GM10847 (cell line): ENCODE measurements around the gene SLC9A8.

Source experiments
- POLR2A ChIP-seq: IDR thresholded peaks from 2 replicates; pipeline ENCODE4 v1.6.1; 2011; ENCODE audit not compliant: insufficient read length; ENCODE audit errors: extremely low read depth

Gene SLC9A8

DNA sequence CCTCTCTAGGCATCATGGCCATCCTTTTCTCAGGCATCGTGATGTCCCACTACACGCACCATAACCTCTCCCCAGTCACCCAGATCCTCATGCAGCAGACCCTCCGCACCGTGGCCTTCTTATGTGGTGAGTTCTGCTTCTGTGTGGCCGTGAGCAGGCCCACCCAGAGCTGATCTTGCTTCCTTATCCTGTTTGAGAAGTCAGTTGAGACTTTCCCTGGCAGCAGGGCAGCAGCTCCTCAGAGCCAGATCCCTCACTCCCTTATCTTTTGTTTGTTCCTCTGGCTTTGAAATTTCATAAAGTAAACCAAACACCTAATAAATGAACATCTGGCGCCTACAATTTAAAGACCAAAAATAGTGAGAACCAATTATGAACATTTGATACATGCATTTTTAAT, 62.1 kb downstream of the SLC9A8 start:
- TF ChIP-seq POLR2A: no peak

DNA sequence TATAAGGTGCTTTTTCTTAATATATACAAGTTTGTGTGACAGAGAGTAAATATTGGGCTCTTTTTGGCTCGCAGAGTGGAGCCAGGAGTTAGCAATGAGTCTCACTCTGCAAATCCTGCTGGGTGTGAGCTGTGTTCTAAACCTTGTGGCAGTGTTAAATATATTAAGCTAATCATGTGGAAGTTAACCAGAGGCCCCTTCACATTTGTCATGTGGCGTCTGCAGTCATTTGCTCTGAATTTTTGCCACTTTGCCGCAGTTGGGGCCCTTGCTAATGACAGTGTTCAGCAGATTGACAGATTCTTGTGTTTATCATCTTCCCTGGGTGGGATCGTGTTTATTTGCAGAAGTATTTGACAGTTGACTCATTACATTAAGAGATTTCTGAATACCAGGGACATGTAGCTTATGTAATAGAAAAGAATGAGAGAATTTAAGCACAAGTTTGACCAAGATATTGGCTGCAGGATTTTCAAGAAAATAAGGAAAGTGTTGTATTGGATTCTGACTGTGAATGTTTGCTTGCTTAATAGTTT, 64.8 kb downstream of the SLC9A8 start:
- TF ChIP-seq POLR2A: no peak

DNA sequence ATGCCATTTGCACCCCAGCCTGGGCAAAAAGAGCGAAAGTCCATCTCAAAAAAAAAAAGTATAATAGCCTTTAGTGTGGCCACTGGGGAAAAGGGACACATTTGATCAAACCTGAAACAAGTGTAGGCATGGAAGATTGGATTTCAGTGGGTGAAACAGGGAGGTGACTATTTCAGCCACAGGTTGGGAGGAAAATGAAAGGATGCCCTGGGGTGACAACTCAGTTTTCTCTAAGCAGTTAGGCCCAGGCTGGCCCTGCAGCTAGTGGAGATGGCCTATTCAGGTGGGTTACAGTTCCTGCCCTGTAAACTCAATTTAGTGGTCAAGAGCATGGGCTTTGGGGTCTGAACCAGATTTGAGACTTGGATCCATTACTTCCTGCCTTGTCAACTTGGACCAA, 66.3 kb downstream of the SLC9A8 start:
- TF ChIP-seq POLR2A: no peak

DNA sequence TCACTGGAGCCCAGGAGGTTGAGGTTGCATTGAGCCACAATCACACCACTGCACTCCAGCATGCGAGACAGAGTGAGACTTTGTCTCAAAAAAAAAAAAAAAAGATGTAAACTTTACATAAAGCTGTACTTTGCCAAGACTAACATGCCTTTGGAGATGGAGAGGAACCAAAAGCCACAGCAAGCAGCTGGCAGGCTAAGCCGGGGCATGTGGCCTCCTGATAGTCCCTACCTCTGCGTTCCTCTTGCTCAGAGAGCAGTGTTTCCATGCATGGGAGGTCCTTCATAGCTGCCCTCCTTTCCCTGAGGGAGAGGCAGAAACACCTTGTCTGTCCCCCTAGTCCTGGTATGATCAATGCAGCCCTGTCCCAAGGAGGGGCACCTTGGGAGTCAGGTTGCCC, 67.5 kb downstream of the SLC9A8 start:
- no peak for TF ChIP-seq POLR2A

DNA sequence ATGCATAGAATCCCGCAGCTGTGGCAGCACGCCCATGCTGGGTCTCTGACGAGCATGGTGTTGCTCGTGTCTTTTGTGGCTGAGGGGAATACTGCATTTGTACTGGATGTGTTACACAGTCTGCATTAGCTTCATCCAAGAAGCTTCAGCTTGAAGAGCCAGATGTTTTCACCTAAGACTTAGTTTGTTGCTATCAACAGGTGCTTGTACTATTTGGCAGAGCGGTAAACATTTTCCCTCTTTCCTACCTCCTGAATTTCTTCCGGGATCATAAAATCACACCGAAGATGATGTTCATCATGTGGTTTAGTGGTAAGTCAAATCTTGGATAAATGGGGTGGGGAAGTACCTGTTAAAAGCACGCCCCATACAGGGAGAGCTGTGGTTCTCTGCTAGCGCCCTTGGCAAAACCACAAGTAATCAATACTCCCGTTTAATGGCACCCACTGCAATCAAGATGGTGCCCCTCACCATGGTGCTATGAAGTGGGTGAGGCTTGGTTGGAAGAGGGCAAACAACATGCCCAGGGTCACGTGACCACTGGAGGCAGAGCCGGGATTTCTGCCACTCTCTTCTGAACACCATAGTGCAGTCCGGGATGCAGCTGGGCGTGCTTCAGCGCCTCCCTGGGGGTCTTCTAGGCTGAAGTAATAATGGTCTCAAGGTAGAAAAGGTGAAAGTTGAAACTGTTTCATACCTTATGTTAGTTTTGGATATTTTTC, 68.3 kb downstream of the SLC9A8 start:
- no peak for TF ChIP-seq POLR2A

DNA sequence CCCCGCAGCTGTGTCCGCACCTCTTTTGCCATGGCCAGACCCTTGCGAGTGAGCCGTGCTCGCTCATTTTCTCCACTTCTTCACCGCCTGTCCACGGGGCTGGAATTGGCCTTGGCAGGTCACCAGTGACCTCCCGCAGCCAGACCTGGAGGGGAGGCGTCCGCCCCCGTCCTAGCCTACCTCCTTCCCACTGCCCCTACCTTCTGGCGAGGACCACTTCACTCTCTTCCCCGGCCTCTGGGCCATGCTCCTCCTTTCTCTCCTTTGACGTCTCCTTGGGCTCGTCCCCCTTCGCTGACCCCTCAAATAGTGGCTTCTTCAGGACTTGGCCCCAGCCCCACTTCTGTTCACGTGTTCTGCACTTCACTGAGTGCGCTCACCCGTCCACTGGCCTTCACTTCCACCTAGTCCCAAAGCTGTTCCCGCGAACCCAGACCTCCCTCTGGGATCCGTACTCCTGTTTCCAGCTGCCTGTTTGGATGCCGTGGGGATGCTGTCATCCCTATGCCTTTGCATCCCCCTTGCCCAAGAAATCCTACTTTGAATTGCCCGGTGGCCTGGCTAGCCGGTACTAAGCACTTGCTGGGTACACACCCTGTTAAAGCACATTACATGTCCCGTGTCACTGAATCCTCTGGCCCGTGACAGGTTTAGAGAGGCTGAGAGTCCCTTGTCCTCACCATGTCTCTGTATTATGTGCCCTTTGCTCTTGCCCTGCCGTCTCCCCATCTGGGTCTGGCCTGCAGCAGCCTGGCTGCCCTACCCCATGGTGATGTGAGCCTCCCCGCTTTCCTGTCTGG, 69.7 kb downstream of the SLC9A8 start:
- TF ChIP-seq POLR2A: no peak

DNA sequence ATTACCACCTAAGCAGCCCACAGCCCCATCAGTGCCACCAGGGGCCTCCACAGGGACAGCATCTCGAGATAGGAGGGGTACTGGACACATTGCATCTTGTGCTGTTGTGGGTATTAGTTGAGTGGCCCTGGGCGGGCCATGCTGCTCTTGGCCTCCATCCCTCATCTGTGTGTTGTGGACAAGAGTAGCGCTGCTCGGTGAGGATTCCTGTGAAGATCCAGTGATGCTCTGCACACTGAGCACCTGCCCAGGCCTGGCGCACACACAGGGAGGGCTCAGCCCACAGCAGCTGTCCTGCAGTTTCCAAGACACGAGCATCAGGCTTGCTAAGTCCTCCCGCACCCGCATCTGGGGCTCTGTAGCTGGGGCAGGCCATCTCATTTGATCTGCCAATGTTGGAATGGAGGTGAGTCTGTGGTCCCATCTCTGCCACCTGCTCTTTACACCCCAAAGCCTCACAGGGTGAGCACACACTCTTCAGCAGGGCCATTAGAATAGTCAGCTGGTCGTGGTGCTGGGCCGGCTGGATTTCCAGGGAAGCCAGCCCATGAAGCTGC, 70.7 kb downstream of the SLC9A8 start:
- no peak for TF ChIP-seq POLR2A

DNA sequence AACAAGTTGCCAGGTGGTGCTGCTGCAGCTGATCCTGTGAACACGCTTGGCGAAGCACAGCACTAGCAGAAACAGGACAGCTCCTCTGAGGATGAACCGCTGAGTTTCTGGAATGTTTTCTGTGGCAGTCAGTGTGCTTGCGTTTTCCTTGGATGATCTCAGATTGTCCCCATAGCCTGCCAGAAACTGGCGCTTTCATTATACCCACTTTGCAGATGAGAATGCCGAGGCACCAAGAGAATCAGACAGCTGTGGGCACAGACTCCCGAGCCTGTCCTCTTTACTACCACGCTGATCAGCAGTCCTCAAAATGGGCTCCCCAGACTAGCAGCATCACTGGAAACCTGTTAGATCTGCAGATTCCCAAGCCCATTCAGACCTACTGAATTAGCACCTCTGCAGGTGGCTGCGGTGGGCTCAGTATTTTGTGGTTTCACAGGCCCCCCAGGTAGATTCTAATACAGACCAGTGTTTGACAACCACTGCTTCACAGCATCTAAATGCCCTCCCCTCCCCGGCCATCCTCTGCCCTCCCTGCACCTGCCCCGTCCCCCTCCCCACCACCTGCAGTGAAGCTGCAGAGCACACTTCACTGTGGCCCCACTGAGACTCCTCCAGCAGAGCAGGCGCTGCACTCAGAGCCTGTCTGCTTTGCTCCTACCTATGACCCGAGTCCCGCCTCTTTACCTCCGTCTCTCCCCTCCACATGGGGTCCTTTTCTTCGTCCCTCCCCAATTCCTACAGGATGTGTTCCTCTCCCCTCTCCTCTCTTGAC, 73.1 kb downstream of the SLC9A8 start:
- TF ChIP-seq POLR2A: no peak

DNA sequence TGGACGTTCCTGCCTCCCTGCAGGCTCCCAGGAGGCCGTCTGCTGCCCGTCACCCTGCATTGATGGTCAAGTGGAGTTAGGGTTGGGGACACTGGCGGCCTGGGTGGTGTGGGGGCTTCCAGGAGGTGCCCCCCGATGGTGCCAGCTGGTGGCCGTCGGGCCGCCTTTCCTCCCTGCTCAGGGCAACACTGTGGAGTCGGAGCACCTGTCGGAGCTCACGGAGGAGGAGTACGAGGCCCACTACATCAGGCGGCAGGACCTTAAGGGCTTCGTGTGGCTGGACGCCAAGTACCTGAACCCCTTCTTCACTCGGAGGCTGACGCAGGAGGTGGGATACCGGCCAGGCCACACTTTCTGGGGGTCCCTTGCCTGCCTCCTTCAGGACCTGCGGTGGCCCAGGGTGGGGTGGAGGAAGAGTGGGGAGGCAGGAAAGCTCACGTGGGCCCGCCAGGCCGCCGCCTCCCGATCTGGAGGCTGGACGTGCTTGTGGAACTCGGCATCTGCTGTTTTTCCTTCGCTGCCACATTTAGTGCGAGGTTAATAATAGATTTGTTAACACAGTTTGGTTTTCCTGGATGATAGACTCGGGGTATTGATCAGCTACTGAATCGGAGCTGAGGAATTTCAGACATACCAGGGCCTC, 74.1 kb downstream of the SLC9A8 start:
- no peak for TF ChIP-seq POLR2A

DNA sequence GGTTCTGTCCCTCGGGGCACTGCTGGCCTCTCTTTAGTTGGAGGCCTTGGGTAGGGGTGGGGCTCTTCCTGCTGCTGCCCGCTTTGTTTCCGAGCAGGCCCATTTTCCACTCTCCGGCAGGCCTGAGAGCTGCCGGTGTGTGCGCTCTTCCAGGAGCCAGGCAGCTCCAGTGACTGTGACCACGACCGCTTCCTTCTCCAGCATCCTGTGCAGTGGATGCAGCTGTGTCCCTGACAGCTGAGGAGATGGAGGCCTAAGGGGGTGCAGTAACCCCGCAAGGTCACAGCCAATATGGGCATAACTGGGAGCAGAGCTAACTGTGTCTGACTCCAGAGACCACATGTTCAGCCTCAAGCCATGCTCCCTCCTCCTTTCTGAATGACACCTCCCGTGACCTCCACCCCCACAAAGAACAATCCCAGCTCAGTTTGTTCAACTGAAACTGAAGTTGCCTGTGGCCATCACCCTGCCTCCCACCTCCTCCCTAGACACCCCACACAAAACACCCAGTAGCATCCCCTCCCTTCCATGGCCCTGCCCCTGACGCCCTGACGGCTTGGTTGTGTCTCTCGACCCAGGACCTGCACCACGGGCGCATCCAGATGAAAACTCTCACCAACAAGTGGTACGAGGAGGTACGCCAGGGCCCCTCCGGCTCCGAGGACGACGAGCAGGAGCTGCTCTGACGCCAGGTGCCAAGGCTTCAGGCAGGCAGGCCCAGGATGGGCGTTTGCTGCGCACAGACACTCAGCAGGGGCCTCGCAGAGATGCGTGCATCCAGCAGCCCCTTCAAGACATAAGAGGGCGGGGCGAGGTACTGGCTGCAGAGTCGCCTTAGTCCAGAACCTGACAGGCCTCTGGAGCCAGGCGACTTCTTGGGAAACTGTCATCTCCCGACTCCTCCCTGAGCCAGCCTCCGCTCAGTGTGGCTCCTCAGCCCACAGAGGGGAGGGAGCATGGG, 74.9 kb downstream of the SLC9A8 start:
- no peak for TF ChIP-seq POLR2A

DNA sequence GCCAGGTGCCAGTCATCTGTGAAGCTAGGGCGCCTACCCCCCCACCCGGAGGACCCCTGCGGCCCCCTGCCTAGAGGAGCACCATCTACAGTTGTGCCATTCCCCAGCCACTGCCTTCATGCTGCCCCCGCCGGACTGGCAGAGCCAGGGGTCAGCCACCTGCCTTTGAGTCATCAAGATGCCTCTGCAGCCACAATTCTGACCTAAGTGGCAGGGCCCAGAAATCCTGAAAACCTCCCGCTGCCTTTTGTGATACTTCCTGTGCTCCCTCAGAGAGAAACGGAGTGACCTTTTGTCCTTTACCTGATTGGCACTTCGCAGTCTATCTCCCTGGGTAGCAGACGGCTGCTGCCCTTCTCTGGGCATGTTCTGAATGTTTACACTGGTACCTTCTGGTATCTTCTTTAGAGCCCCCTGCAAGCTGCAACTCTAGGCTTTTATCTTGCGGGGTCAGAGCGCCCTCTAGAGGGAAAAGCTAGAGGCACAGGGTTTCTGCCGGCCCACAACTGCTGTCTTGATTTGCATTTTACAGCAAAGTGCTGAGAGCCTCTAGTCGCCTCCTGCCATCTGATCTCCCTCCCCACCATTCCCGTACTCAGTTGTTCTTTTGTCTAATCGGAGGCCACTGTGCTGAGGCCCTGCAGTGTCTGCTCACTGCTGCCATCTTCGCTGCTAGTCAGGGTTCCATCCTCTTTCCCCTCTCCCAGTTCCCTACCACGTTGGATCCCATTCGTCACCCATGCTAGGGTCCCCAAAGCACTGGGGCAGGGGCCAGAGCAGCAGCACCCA, 75.8 kb downstream of the SLC9A8 start:
- no peak for TF ChIP-seq POLR2A

DNA sequence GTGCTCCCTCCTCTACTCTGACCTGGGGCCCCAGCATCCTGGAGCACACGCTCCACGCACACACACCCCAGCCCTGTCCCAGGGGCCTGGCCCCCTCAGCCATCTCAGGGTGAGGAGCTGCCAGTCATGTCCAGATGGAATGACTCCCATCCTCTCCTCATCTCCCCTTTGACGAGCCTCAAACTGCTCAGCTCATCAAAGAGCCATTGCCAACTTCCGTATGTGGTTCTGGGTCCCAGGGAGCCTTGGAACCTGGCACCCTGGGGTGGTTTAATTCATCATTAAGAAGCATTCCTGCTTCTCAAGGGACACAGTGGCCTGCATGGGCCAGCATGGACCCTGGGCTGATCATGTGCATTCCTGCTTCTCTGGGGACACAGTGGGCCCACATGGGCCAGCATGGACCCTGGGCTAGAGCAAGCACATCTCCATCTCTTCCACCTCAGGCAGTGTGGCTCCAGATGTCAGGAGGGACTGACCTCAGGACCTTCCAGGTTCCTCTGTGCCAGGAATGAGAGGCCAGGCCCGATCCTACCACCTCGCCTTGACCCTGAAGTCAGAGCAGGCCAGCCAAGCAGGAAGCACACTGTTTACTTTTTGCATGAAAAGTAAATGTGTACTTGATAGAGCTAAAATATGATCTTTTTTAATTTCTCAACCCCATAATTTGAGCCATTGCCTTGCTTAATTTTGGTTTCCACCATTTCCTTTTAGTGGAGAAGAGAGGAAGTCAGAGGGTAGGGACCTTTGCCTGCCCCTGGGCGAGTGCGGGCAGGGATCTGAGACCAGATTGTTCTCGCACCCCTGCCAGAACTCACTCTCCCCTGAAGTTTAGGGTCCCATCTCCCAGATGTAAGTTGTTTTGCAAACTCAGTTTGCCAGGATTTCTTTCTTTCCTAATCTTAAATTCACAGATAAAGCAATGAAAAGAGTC, 76.6 kb downstream of the SLC9A8 start:
- no peak for TF ChIP-seq POLR2A
